Liver (tissue), 9 donors: ENCODE data around the gene ARGFX. TPM values are rescaled to one million over a fixed set of nuclear protein-coding genes. Genes with fewer than 3 reads are reported as not detected.
A peak's percentile ranks its signal among the peaks of the same experiment; 100 is the strongest.

ENCODE experiments used
- DNase-seq: peaks from one replicate; pipeline ENCODE4 v3.0.0-alpha.2; 2017; ENCODE audit warnings: low spot score
- H3K27ac ChIP-seq, 2 donors: one replicate each; pipeline ENCODE4 v1.7.0; 2013; ENCODE audit warnings: inconsistent platforms in 2 of 2, low read length in 2 of 2, control low read depth in 1 of 2, low read depth in 1 of 2, mild to moderate bottlenecking in 1 of 2
- H3K27me3 ChIP-seq, 4 donors: one replicate each; pipeline versions ENCODE4 v1.6.1 to v1.7.0; 2013; ENCODE audit warnings: low read length in 3 of 4, inconsistent platforms in 1 of 4, mild to moderate bottlenecking in 1 of 4, moderate library complexity in 1 of 4; ENCODE audit not compliant: control insufficient read depth in 4 of 4, insufficient read depth in 4 of 4
- H3K36me3 ChIP-seq, 4 donors: one replicate each; pipeline versions ENCODE4 v1.6.1 to v1.7.0; 2013; ENCODE audit warnings: low read length in 3 of 4, mild to moderate bottlenecking in 3 of 4, low read depth in 1 of 4, moderate library complexity in 1 of 4; ENCODE audit not compliant: control insufficient read depth in 4 of 4, insufficient read depth in 3 of 4
- H3K4me1 ChIP-seq, 4 donors: one replicate each; pipeline versions ENCODE4 v1.6.1 to v1.7.0; 2013; ENCODE audit warnings: low read length in 3 of 4, mild to moderate bottlenecking in 3 of 4, moderate library complexity in 1 of 4; ENCODE audit not compliant: control insufficient read depth in 4 of 4, insufficient read depth in 4 of 4
- H3K4me3 ChIP-seq, 3 donors: one replicate each; pipeline versions ENCODE4 v1.6.1 to v1.7.0; 2013; ENCODE audit warnings: low read length in 3 of 3, control low read depth in 1 of 3, low read depth in 1 of 3, mild to moderate bottlenecking in 1 of 3
- H3K9ac ChIP-seq, 2 donors: one replicate each; pipeline ENCODE4 v1.7.0; 2013; ENCODE audit warnings: low read length in 2 of 2, mild to moderate bottlenecking in 2 of 2, moderate library complexity in 2 of 2, control low read depth in 1 of 2, low read depth in 1 of 2
- H3K9me3 ChIP-seq, 4 donors: one replicate each; pipeline versions ENCODE4 v1.6.1 to v1.7.0; 2013; ENCODE audit warnings: low read length in 3 of 4; ENCODE audit not compliant: control insufficient read depth in 4 of 4
- CTCF ChIP-seq: fragments of 150-350 bp; IDR thresholded peaks from 2 replicates; pipeline ENCODE4 v1.5.1; 2017; ENCODE audit warnings: improper control_type of control experiment, low read depth, low read length; ENCODE audit not compliant: missing input control
- EGR1 ChIP-seq, 2 donors: IDR thresholded peaks; 2 replicates each; pipeline ENCODE4 v1.6.1; 2016 to 2018; ENCODE audit warnings: antibody characterized with exemption in 2 of 2, low read depth in 2 of 2
- FOXA1 ChIP-seq: IDR thresholded peaks from 2 replicates; pipeline ENCODE4 v1.6.1; 2016; ENCODE audit warnings: antibody characterized with exemption
- FOXA2 ChIP-seq: IDR thresholded peaks from 2 replicates; pipeline ENCODE4 v1.6.1; 2016; ENCODE audit warnings: antibody characterized with exemption
- GABPA ChIP-seq, 2 donors: IDR thresholded peaks in 1 of 2; conservative IDR thresholded peaks in 1 of 2; 2 replicates each; pipeline ENCODE4 v1.6.1; 2016; ENCODE audit warnings: antibody characterized with exemption in 2 of 2, mild to moderate bottlenecking in 1 of 2, moderate library complexity in 1 of 2
- HNF4A ChIP-seq, 2 donors: conservative IDR thresholded peaks; 2 replicates each; pipeline ENCODE4 v1.6.1; 2016; ENCODE audit warnings: antibody characterized with exemption in 2 of 2, mild to moderate bottlenecking in 2 of 2
- HNF4G ChIP-seq: IDR thresholded peaks from 2 replicates; pipeline ENCODE4 v1.6.1; 2016; ENCODE audit warnings: antibody characterized with exemption
- JUND ChIP-seq, 2 donors: IDR thresholded peaks; 2 replicates each; pipeline ENCODE4 v1.6.1; 2016; ENCODE audit warnings: antibody characterized with exemption in 2 of 2
- NR2F2 ChIP-seq: IDR thresholded peaks from 2 replicates; pipeline ENCODE4 v1.6.1; 2016; ENCODE audit warnings: antibody characterized with exemption
- RAD21 ChIP-seq, 2 donors: IDR thresholded peaks; 2 replicates each; pipeline ENCODE4 v1.6.1; 2016; ENCODE audit warnings: antibody characterized with exemption in 2 of 2, mild to moderate bottlenecking in 2 of 2
- REST ChIP-seq: IDR thresholded peaks from 2 replicates; pipeline ENCODE4 v1.6.1; 2016; ENCODE audit warnings: antibody characterized with exemption, mild to moderate bottlenecking
- RXRA ChIP-seq, 2 donors: IDR thresholded peaks; 2 replicates each; pipeline ENCODE4 v1.6.1; 2017 to 2018; ENCODE audit warnings: antibody characterized with exemption in 2 of 2, mild to moderate bottlenecking in 1 of 2
- SP1 ChIP-seq: IDR thresholded peaks from 2 replicates; pipeline ENCODE4 v1.6.1; 2018; ENCODE audit warnings: antibody characterized with exemption, mild to moderate bottlenecking
- TAF1 ChIP-seq: conservative IDR thresholded peaks from 2 replicates; pipeline ENCODE4 v1.6.1; 2016; ENCODE audit warnings: antibody characterized with exemption, mild to moderate bottlenecking
- YY1 ChIP-seq: IDR thresholded peaks from 2 replicates; pipeline ENCODE4 v1.6.1; 2016; ENCODE audit warnings: antibody characterized with exemption, mild to moderate bottlenecking
- whole genome bisulfite sequencing: extraction: QIAGEN DNeasy Blood & Tissue Kit; methylation state at CpG from one replicate; pipeline ENCODE4 v1.1.7; 2013; 5-methylcytosine and 5-hydroxymethylcytosine counted together
- polyA plus RNA-seq, 2 donors: library from polyadenylated mRNA; stranded (reverse) in 1 of 2; unstranded in 1 of 2; fragments of 200-250 nt in 1 of 2; fragments of >200 nt in 1 of 2; fragmentation: Nextera tagmentation in 1 of 2; extraction: Ambion mirVana in 1 of 2; gene quantifications; one replicate each; pipeline versions ENCODE4 v1.2.1 to v1.2.3, GENCODE V29; 2013 to 2015
- total RNA-seq, 2 donors: library from RNA; depleted of rRNA; stranded (reverse); fragments of >200 nt; gene quantifications; one replicate each; pipeline ENCODE4 v1.2.3, GENCODE V29; 2014
- TF ChIP-seq, protein P1 (sequence below): IDR thresholded peaks from 2 replicates; pipeline ENCODE4 v1.6.1; 2016; ENCODE audit warnings: antibody characterized with exemption
- TF ChIP-seq, protein P2 (sequence below): IDR thresholded peaks from 2 replicates; pipeline ENCODE4 v1.6.1; 2016; ENCODE audit warnings: antibody characterized with exemption
- TF ChIP-seq, protein P3 (sequence below): IDR thresholded peaks from 2 replicates; pipeline ENCODE4 v1.6.1; 2016; ENCODE audit warnings: antibody characterized with exemption
- donor health status: healthy.
- donor health status: healthy.
- donor health status: healthy.
- donor health status: healthy.
- donor health status: healthy.

Gene ARGFX
- total and polyA plus RNA-seq, 4 donors = not detected

DNA sequence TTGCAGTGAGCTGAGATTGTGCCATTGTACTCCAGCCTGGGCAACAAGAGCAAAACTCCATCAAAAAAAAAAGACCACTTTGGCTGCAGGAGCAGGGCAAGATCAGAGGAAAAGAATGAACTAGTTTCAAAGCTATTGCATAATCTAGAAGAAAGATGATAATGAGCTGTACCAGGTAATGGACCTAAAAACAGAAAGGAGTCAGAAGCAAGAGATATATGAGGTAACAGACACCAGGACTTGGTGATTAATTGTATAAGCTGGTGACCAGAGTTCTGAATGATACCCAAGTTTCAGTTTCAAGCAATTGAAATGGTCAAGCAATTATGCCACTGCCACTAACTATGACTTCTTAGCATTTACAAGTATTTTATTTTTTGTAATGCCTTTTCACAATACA lies 24.8 kb upstream of the ARGFX start:
- DNase-seq = no peak
- Histone ChIP-seq H3K9ac (no peak overlapping the region), H3K9me3 (no peaks in the 10 kb centered on the region), H3K4me3 (no peak overlapping the region), H3K27ac (no peak overlapping the region), H3K36me3 (no peaks in the 10 kb centered on the region), H3K27me3 (no peaks in the 10 kb centered on the region), H3K4me1 (peaks cover 4 to 14% (median 10%) of the 10 kb centered on the region in 4 donors)
- TF ChIP-seq TAF1 (no peak), GABPA (IDR thresholded peaks at IDR 0.05 in 1 of 2, conservative IDR thresholded peaks at IDR 0.05 in 1 of 2) (no peak), HNF4G (no peak), FOXA1 (no peak), YY1 (no peak), RXRA (IDR thresholded peaks at IDR 0.05) (no peak), REST (no peak), HNF4A (conservative IDR thresholded peaks at IDR 0.05) (no peak), JUND (IDR thresholded peaks at IDR 0.05) (no peak), CTCF (no peak), RAD21 (IDR thresholded peaks at IDR 0.05) (no peak)
- TF ChIP-seq, protein P1, sequence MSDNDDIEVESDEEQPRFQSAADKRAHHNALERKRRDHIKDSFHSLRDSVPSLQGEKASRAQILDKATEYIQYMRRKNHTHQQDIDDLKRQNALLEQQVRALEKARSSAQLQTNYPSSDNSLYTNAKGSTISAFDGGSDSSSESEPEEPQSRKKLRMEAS = no peak
- TF ChIP-seq, protein P2, sequence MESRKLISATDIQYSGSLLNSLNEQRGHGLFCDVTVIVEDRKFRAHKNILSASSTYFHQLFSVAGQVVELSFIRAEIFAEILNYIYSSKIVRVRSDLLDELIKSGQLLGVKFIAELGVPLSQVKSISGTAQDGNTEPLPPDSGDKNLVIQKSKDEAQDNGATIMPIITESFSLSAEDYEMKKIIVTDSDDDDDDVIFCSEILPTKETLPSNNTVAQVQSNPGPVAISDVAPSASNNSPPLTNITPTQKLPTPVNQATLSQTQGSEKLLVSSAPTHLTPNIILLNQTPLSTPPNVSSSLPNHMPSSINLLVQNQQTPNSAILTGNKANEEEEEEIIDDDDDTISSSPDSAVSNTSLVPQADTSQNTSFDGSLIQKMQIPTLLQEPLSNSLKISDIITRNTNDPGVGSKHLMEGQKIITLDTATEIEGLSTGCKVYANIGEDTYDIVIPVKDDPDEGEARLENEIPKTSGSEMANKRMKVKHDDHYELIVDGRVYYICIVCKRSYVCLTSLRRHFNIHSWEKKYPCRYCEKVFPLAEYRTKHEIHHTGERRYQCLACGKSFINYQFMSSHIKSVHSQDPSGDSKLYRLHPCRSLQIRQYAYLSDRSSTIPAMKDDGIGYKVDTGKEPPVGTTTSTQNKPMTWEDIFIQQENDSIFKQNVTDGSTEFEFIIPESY = no peak

GRCh38 chr3:121545049-121545573 lies 22.6 kb upstream of the ARGFX start:
- Histone ChIP-seq H3K9ac (no peak overlapping the region), H3K27ac (no peak overlapping the region), H3K36me3 (no peaks in the 10 kb centered on the region), H3K4me3 (peak overlapping the region; percentile 49 to 82 (median 53)), H3K4me1 (peaks cover 4 to 14% (median 10%) of the 10 kb centered on the region in 4 donors), H3K27me3 (no peaks in the 10 kb centered on the region), H3K9me3 (no peaks in the 10 kb centered on the region)
- 6% methylated on average over 18 of the region's 18 CpGs for WGBS
- DNase-seq = no peak
- TF ChIP-seq NR2F2 (no peak), CTCF (no peak), RXRA (IDR thresholded peaks at IDR 0.05) (no peak), FOXA2 (no peak), JUND (IDR thresholded peaks at IDR 0.05) (no peak), SP1 (no peak), HNF4G (no peak), REST (no peak), TAF1 (no peak), FOXA1 (no peak), RAD21 (IDR thresholded peaks at IDR 0.05) (no peak), EGR1 (IDR thresholded peaks at IDR 0.05; ENCODE audit: low read depth in 2 of 2) (no peak), HNF4A (conservative IDR thresholded peaks at IDR 0.05) (no peak)
- TF ChIP-seq, protein P3, sequence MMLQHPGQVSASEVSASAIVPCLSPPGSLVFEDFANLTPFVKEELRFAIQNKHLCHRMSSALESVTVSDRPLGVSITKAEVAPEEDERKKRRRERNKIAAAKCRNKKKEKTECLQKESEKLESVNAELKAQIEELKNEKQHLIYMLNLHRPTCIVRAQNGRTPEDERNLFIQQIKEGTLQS = no peak
